Effector memory CD4-positive, alpha-beta T cell (primary cell): ENCODE measurements around the gene POR.

Experiments used
- DNase-seq, 3 donors: peaks; one replicate each; pipeline ENCODE4 v3.0.0-alpha.2; 2020
- H3K27ac ChIP-seq: 2 replicates; pipeline ENCODE4 v1.7.0; 2013; ENCODE audit warnings: mild to moderate bottlenecking, low read length, moderate library complexity; ENCODE audit not compliant: insufficient read depth, poor library complexity, severe bottlenecking
- H3K27me3 ChIP-seq: replicated peaks from 2 replicates; pipeline ENCODE4 v1.7.0; 2013; ENCODE audit warnings: mild to moderate bottlenecking, low read length; ENCODE audit not compliant: insufficient read depth, control insufficient read depth, poor library complexity, severe bottlenecking
- H3K36me3 ChIP-seq: 2 replicates; pipeline ENCODE4 v1.7.0; 2013; ENCODE audit warnings: mild to moderate bottlenecking, low read length, moderate library complexity; ENCODE audit not compliant: control insufficient read depth, insufficient read depth
- H3K4me1 ChIP-seq: 2 replicates; pipeline ENCODE4 v1.7.0; 2013; ENCODE audit warnings: low read length, mild to moderate bottlenecking; ENCODE audit not compliant: control insufficient read depth, insufficient read depth, poor library complexity, severe bottlenecking
- H3K4me3 ChIP-seq: 2 replicates; pipeline ENCODE4 v1.7.0; 2013; ENCODE audit warnings: low read length, low read depth, mild to moderate bottlenecking; ENCODE audit not compliant: insufficient read depth, poor library complexity, severe bottlenecking
- H3K9me3 ChIP-seq: 2 replicates; pipeline ENCODE4 v1.7.0; 2013; ENCODE audit warnings: mild to moderate bottlenecking, low read length, moderate library complexity; ENCODE audit not compliant: control insufficient read depth

Gene POR

DNA sequence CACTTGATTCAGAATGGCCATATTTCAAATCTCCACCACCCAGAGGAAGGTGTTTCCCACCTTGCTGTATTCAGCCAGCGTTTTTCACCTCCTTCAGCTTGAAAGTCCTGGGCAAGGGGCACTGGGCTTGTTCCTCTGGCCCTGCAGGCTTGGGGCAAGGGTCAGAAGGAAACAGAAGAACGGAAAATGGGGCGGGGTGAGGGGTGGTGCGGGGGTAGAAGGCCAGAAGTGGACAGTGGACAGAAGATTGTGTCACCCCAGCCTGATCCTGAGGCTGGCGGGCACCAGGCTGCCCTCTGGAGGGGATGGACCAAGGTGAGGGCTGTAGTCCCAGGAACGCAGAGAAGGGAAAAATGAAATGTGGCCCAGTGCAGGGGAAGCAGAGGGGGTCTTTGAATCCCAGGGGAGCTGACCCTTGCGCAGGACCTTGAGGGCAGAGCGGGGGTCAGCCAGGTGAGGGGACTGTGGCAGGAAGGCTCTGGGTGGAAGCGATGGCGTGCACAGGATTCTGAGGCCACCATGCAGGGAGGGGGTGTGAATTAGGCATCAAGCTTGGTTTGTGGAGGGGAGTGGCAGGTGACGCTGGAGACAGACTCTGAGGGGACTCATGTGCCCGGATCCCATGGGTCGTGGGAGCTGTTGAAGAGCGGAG is 56.5 kb downstream of the POR start:
- no peak for DNase-seq
- H3K9me3 ChIP-seq: no peaks in the 10 kb centered on the region
- H3K4me3 ChIP-seq: no peak overlapping the region
- H3K36me3 ChIP-seq: peaks cover 6% of the 10 kb centered on the region
- H3K27me3 ChIP-seq: no peaks in the 10 kb centered on the region
- no peak overlapping the region for H3K27ac ChIP-seq
- H3K4me1 ChIP-seq: no peaks in the 10 kb centered on the region

DNA sequence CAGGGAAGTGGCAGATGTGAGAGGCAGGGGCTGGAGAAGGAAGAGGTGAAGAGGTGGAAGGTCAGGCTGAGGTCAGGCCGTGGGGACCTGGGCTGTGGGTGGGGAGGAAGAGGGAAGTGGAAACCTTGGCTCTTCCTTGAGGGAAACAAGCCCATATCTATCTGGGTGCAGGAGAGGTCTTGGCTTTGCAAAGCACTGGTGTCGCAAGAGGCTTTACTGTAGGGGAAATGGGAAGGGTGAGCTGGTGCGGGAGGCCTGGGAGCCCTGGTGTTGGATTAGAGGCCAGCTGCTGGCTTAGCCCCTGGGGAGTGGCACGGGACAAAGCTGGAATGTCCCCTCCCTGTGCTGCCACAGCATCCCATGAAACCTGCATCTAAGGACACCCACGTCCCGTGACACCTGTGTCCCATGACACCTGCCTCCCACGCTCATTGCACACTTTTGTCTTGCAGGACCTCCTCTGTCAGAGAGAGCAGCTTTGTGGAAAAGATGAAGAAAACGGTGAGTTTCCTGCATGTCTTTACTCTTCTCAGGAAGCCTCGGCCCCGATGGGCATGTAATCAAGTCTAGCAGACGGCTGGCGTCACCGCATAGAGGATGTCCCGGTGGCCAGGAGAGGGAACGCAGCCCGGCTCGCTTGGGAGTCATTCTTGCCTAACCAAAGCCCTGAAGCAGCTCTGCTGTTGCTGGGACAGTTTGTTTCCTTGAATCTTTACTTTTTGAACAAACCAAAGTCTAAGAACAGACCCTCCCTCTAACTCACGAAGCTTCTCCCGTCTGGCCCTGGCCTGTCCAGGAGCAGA is 57.2 kb downstream of the POR start:
- peaks cover 6% of the 10 kb centered on the region for H3K36me3 ChIP-seq
- no peaks in the 10 kb centered on the region for H3K9me3 ChIP-seq
- DNase-seq: no peak

DNA sequence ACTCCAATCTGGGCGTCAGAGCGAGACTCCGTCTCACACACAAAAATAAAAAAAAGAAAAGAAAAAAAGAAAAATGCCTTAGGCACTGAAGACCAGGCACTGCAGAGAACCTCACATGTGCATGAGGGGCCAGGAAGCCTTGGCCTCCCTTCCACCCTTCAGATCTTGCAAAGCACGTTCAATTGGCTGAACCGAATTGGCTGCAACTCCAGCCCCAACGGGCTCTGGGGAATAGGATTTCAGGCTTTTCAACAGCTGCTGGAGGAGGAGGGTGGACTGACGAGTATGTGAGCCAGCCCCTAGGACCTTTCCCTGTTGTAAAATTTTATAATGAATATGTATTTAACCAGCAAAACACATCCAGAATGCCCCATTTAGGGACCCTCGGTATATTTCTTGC is 62.8 kb downstream of the POR start:
- Histone ChIP-seq H3K27me3 (no peaks in the 10 kb centered on the region), H3K36me3 (peaks cover 34% of the 10 kb centered on the region), H3K27ac (no peak overlapping the region), H3K4me1 (no peaks in the 10 kb centered on the region), H3K4me3 (no peak overlapping the region), H3K9me3 (no peaks in the 10 kb centered on the region)
- no peak for DNase-seq

More for the DNA sequence above, 57.2 kb downstream of the POR start:
- Histone ChIP-seq H3K27ac (no peak overlapping the region), H3K4me3 (no peak overlapping the region), H3K27me3 (no peaks in the 10 kb centered on the region), H3K4me1 (no peaks in the 10 kb centered on the region)

DNA sequence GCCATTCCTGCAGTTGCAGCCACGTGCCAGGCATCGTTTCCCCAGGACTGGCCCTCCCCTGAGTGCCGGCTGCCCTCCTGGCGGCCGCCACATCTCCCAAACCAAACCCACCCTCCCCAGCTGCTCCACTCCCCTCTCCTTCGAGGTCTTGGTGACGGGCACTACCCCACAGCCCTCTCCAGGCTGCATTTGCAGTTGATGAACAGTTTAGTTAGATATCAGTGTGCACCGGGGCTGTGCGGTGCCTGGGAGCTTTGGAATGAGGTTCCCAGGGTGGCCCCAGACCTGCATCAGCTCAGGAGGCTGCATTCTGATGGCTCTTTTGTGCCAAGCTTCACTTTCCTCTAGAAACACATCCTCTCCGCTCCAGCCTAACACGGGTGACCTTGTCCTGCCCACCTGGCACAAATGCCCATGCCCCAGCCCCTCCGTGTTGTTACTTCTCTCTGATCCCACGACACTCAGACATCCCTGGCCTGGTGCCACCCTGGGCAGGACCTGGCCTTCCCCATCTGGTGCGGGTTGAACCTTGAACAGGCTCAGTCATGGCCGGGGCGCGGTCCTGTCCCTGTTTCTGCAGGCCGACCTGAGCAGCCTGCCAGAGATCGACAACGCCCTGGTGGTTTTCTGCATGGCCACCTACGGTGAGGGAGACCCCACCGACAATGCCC is 64.9 kb downstream of the POR start:
- Histone ChIP-seq H3K27me3 (no peaks in the 10 kb centered on the region), H3K9me3 (no peaks in the 10 kb centered on the region), H3K36me3 (peaks cover 46% of the 10 kb centered on the region), H3K4me3 (no peak overlapping the region), H3K4me1 (no peaks in the 10 kb centered on the region), H3K27ac (no peak overlapping the region)
- no peak for DNase-seq

DNA sequence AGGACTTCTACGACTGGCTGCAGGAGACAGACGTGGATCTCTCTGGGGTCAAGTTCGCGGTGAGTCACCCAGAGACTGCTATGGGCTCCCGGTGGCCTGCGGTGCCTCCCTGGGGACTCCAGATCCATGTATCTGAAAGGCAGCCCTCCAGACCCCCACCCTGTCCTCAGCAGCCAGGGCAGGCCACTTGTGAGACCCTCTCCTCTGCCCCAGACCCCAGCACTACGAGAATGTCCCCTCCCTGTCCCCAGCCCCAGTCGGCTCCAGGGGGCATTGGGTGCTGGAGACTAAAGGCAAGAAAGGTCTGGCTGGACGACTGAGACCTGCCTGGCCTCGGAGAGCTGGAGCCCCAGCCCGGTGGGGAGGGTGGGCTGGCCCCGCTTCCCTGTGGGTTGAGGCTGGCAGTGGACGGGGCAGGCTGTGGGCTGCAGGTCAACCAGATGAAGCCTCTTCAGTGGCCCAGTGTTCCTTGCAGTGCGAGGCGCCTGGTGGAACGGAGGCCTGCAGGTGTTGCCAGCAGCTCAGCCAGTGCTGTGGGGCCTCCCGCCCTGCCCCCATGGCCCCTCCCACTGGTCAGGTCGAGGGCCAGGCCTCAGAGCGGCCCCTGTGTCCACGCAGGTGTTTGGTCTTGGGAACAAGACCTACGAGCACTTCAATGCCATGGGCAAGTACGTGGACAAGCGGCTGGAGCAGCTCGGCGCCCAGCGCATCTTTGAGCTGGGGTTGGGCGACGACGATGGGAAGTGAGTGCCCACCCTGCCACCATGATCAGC is 65.7 kb downstream of the POR start:
- Histone ChIP-seq H3K36me3 (peaks cover 54% of the 10 kb centered on the region), H3K27ac (no peak overlapping the region), H3K4me1 (no peaks in the 10 kb centered on the region), H3K4me3 (no peak overlapping the region), H3K9me3 (no peaks in the 10 kb centered on the region), H3K27me3 (no peaks in the 10 kb centered on the region)
- DNase-seq: no peak

DNA sequence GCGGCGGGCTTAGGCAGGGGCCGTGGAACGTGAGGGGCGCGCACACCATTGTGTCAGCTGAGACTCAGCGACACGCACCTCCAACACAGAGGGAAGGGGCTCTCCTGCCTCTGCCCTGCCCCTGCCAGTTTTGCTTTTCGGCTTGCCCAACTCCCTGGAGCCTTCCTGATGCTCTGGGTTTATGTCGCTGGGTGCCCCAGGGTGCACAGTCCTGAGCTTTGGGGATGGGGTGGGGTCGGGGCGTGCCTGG is 66.2 kb downstream of the POR start:
- no peaks in the 10 kb centered on the region for H3K9me3 ChIP-seq
- no peak overlapping the region for H3K4me3 ChIP-seq
- H3K4me1 ChIP-seq: no peaks in the 10 kb centered on the region
- no peaks in the 10 kb centered on the region for H3K27me3 ChIP-seq
- H3K27ac ChIP-seq: no peak overlapping the region
- H3K36me3 ChIP-seq: peaks cover 59% of the 10 kb centered on the region
- no peak for DNase-seq

DNA sequence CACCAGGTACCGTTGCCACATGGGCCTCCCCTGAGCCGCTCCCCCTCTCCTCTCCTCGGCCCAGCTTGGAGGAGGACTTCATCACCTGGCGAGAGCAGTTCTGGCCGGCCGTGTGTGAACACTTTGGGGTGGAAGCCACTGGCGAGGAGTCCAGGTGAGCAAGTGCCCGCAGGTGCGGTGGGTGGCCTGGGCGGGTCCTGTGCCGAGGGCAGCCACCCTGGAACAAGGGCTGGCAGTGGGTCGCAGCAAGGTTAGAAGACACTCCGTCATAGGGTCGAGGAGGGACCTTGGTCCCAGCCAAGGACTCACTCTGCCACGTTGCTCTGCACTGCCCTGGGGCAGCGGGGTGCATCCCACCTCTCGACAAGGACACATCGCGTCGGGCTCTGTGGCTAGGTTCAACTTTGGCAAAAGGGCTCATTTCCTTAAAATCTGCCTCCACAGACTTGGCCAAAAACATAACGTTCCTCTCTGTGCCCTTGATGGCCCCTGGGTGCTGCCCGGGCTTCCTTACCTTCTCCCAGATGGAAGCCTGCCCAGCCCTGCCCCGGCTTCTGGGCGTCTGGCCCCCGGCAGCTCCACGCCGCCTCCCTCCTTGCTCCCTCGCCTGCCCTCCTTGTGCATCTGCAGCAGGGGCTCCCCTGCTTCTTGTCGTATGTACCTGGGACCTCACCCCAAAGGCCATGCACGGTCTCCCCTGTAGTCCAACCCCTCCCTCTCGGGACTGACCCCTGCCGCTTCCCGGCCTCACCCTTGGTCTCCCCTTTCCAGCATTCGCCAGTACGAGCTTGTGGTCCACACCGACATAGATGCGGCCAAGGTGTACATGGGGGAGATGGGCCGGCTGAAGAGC is 66.7 kb downstream of the POR start:
- Histone ChIP-seq H3K9me3 (no peaks in the 10 kb centered on the region), H3K36me3 (peaks cover 64% of the 10 kb centered on the region), H3K27ac (no peak overlapping the region), H3K27me3 (no peaks in the 10 kb centered on the region), H3K4me1 (no peaks in the 10 kb centered on the region), H3K4me3 (no peak overlapping the region)
- DNase-seq: no peak

DNA sequence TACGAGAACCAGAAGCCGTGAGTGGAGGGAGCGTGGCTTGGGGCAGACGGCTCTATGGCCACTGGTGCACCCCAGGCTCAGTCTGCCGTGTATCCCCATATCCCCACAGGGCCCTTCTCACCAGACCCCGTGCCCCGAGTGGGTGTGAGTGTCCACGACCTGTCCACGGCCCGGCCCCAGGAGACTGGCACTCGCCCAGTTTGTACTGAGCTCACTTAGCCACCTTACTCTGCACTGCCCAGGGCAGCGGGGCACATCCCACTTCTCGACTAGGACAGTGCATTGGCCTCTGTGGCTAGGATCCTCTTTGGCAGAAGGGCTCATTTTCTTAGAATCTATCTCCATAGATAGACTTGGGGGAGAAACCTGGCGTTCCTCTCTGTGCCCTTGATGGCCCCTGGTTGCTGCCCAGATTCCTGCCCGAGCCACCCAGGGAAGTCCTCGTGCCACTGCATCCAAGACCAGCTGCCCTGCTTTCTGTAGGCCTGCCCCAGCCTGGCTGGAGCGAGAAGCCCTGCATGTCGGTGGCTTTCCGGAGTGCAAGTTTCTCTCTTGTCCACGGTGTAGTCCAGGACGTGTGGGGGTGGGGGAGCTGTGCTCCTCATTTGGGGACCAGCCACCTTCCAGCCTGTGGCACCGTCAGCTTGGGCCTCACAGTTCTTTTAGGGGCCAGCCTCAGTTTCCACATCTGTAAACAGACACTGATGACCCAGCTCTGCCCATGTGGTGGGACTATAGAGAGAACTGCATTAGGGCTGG is 67.5 kb downstream of the POR start:
- H3K4me3 ChIP-seq: no peak overlapping the region
- no peak for DNase-seq
- peaks cover 72% of the 10 kb centered on the region for H3K36me3 ChIP-seq

More for the DNA sequence above, 67.5 kb downstream of the POR start:
- no peaks in the 10 kb centered on the region for H3K27me3 ChIP-seq
- H3K4me1 ChIP-seq: no peaks in the 10 kb centered on the region
- H3K9me3 ChIP-seq: no peaks in the 10 kb centered on the region
- no peak overlapping the region for H3K27ac ChIP-seq
